Measurements from ENCODE around the gene GATAD2B.
A peak's percentile ranks its signal among the peaks of the same experiment; 100 is the strongest.

Gene GATAD2B

GRCh38 chr1:153869486-153869885 is 53.3 kb downstream of the GATAD2B start:
- Histone ChIP-seq H3K36me3 (ENCODE audit: control insufficient read depth in 2 of 2, insufficient read depth in 1 of 2, low read length in 2 of 2) (peaks cover 4 to 10% of the 10 kb centered on the region in 2 experiments; a peak in 2 of 3 replicates), H3K4me1 (ENCODE audit: control insufficient read depth, insufficient read depth, low read length) (no peaks in the 10 kb centered on the region), H3K27ac (ENCODE audit: extremely low read depth, low read depth, low read length) (no peak overlapping the region), H3K9me3 (ENCODE audit: control insufficient read depth, insufficient read depth, low read depth, low read length) (no peaks in the 10 kb centered on the region), H3K4me3 (ENCODE audit: low read depth, low read length) (no peak overlapping the region)
- ChIA-PET POLR2A (interaction anchor here (0.5 kb wide), 1 partner anchor 23 kb away, joined by 5 read pairs; no protein-coding TSS in a partner anchor), CTCF (interaction anchor here (0.7 kb wide), 1 partner anchor 73 kb away, joined by 3 read pairs; no protein-coding TSS in a partner anchor)
- peak; percentile 26; the same call in 1 of the 2 replicates for TF ChIP-seq ZNF558 (tag by site-specific recombination; IDR thresholded peaks at IDR 0.05)
- TF ChIP-seq ZNF621 (tag by site-specific recombination; IDR thresholded peaks at IDR 0.05), result no peak
- peak; percentile 93 for TF ChIP-seq SETDB1 (IDR thresholded peaks at IDR 0.05; ENCODE audit: insufficient read length, low read length)

- no peak overlapping the region for H3K27ac ChIP-seq (ENCODE audit: extremely low read depth, low read depth, low read length)
- H3K4me3 ChIP-seq (ENCODE audit: low read depth, low read length), result no peak overlapping the region
- ChIA-PET POLR2A (no interaction called here), CTCF (interaction anchor here (0.6 to 1.0 kb wide), 2 partner anchors 11 to 12 kb away, joined by 3 to 5 read pairs; no protein-coding TSS in a partner anchor)
- H3K4me1 ChIP-seq (ENCODE audit: control insufficient read depth, insufficient read depth, low read length), result no peaks in the 10 kb centered on the region
- peaks cover 4 to 13% of the 10 kb centered on the region in 2 experiments; a peak in 2 of 3 replicates for H3K36me3 ChIP-seq (ENCODE audit: control insufficient read depth in 2 of 2, insufficient read depth in 1 of 2, low read length in 2 of 2)
- TF ChIP-seq ZNF138 (tag by site-specific recombination; IDR thresholded peaks at IDR 0.05; ENCODE audit: borderline replicate concordance) (no peak), ZNF626 (tag by site-specific recombination; IDR thresholded peaks at IDR 0.05) (no peak), CTCF (tag by site-specific recombination; IDR thresholded peaks at IDR 0.05) (no peak), PRDM1 (tag by site-specific recombination; IDR thresholded peaks at IDR 0.05) (0 out of 2 replicates have a peak, but pooled peaks have one; percentile 27), ZNF366 (tag by site-specific recombination; conservative IDR thresholded peaks at IDR 0.05) (0 out of 2 replicates have a peak, but pooled peaks have one; percentile 13), ZNF423 (tag by site-specific recombination; IDR thresholded peaks at IDR 0.05) (no peak), ZNF394 (tag by site-specific recombination; IDR thresholded peaks at IDR 0.05; ENCODE audit: borderline replicate concordance) (no peak), ZNF362 (tag by site-specific recombination; IDR thresholded peaks at IDR 0.05) (peak; percentile 31; the same call in 1 of the 2 replicates), ZNF169 (tag by site-specific recombination; IDR thresholded peaks at IDR 0.05) (no peak), ZNF114 (tag by site-specific recombination; IDR thresholded peaks at IDR 0.05) (no peak)
- TF ChIP-seq, protein P1, sequence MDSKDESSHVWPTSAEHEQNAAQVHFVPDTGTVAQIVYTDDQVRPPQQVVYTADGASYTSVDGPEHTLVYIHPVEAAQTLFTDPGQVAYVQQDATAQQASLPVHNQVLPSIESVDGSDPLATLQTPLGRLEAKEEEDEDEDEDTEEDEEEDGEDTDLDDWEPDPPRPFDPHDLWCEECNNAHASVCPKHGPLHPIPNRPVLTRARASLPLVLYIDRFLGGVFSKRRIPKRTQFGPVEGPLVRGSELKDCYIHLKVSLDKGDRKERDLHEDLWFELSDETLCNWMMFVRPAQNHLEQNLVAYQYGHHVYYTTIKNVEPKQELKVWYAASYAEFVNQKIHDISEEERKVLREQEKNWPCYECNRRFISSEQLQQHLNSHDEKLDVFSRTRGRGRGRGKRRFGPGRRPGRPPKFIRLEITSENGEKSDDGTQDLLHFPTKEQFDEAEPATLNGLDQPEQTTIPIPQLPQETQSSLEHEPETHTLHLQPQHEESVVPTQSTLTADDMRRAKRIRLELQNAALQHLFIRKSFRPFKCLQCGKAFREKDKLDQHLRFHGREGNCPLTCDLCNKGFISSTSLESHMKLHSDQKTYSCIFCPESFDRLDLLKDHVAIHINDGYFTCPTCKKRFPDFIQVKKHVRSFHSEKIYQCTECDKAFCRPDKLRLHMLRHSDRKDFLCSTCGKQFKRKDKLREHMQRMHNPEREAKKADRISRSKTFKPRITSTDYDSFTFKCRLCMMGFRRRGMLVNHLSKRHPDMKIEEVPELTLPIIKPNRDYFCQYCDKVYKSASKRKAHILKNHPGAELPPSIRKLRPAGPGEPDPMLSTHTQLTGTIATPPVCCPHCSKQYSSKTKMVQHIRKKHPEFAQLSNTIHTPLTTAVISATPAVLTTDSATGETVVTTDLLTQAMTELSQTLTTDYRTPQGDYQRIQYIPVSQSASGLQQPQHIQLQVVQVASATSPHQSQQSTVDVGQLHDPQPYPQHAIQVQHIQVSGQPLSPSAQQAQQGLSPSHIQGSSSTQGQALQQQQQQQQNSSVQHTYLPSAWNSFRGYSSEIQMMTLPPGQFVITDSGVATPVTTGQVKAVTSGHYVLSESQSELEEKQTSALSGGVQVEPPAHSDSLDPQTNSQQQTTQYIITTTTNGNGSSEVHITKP (tag by site-specific recombination; IDR thresholded peaks at IDR 0.05), result peak; percentile 28
- TF ChIP-seq, protein P2, sequence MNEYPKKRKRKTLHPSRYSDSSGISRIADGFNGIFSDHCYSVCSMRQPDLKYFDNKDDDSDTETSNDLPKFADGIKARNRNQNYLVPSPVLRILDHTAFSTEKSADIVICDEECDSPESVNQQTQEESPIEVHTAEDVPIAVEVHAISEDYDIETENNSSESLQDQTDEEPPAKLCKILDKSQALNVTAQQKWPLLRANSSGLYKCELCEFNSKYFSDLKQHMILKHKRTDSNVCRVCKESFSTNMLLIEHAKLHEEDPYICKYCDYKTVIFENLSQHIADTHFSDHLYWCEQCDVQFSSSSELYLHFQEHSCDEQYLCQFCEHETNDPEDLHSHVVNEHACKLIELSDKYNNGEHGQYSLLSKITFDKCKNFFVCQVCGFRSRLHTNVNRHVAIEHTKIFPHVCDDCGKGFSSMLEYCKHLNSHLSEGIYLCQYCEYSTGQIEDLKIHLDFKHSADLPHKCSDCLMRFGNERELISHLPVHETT (tag by site-specific recombination; IDR thresholded peaks at IDR 0.05), result no peak
- TF ChIP-seq, protein P3, sequence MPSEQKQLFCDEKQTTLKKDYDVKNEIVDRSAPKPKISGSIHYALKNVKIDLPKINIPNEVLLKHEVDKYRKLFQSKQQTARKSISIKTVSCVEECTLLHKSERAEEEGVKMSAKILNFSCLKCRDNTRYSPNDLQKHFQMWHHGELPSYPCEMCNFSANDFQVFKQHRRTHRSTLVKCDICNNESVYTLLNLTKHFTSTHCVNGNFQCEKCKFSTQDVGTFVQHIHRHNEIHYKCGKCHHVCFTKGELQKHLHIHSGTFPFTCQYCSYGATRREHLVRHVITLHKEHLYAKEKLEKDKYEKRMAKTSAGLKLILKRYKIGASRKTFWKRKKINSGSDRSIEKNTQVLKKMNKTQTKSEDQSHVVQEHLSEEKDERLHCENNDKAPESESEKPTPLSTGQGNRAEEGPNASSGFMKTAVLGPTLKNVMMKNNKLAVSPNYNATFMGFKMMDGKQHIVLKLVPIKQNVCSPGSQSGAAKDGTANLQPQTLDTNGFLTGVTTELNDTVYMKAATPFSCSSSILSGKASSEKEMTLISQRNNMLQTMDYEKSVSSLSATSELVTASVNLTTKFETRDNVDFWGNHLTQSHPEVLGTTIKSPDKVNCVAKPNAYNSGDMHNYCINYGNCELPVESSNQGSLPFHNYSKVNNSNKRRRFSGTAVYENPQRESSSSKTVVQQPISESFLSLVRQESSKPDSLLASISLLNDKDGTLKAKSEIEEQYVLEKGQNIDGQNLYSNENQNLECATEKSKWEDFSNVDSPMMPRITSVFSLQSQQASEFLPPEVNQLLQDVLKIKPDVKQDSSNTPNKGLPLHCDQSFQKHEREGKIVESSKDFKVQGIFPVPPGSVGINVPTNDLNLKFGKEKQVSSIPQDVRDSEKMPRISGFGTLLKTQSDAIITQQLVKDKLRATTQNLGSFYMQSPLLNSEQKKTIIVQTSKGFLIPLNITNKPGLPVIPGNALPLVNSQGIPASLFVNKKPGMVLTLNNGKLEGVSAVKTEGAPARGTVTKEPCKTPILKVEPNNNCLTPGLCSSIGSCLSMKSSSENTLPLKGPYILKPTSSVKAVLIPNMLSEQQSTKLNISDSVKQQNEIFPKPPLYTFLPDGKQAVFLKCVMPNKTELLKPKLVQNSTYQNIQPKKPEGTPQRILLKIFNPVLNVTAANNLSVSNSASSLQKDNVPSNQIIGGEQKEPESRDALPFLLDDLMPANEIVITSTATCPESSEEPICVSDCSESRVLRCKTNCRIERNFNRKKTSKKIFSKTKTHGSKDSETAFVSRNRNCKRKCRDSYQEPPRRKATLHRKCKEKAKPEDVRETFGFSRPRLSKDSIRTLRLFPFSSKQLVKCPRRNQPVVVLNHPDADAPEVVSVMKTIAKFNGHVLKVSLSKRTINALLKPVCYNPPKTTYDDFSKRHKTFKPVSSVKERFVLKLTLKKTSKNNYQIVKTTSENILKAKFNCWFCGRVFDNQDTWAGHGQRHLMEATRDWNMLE (tag by site-specific recombination; conservative IDR thresholded peaks at IDR 0.05; ENCODE audit: low read depth), result no peak
- H3K9me3 ChIP-seq (ENCODE audit: control insufficient read depth, insufficient read depth, low read depth, low read length), result no peaks in the 10 kb centered on the region
Observed at GRCh38 chr1:153866045-153866850, 56.5 kb downstream of the GATAD2B start.
